ENCODE results near the gene C1QTNF8.
"Not testable (repeated sequence)": the region's sequence is repeated elsewhere in the genome, so short reads cannot be mapped to it uniquely, and the experiment has no call there.

Gene C1QTNF8

DNA sequence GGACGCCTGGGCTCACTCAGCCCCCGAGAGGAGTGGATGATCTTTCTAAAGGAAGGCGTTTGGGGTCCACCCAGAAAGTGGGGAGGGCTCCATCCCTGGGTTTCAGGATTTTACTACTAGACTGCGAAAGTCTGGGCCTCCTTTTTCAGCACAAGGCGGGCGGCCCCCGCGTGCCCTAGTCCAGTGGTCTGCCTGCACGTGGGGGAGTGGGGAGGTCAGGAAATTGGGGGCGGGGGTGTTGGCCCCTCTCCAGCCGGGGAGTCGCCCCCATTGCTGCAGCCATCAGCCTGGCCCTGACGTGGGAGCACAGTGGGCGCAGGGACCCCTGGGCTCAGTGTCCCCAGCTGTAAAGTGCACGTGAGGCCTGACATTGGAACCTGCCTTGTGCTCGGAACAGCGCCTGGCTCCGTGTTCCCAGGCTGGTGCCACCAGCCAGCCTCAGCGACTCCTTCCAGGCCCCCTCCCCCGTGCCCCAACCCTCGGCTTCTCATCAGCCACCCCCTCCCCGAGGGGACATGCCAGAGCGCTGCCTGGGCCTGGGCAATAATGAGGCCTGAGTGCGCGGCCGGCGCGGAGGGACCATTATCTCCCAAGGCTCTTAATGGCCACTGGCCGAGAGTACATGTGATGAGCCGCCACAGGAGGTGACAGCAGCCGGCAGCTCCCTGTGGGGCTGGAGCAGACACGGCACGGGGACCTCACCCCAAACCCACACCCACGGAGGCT, 2.4 kb upstream of the C1QTNF8 start:
- peaks cover under 1% of the 10 kb centered on the region for H3K36me3 Mint-ChIP-seq
- H3K4me1 Mint-ChIP-seq: no peaks in the 10 kb centered on the region
- DNase-seq (ENCODE audit: low spot score in 2 of 2): no peak
- ATAC-seq (ENCODE audit: low read depth): no peak
- peaks cover under 1% of the 10 kb centered on the region for H3K9me3 Mint-ChIP-seq
- no peak overlapping the region for H3K4me3 Mint-ChIP-seq
- no peak overlapping the region for H3K27ac Mint-ChIP-seq
- peaks cover 2% of the 10 kb centered on the region for H3K27me3 Mint-ChIP-seq

DNA sequence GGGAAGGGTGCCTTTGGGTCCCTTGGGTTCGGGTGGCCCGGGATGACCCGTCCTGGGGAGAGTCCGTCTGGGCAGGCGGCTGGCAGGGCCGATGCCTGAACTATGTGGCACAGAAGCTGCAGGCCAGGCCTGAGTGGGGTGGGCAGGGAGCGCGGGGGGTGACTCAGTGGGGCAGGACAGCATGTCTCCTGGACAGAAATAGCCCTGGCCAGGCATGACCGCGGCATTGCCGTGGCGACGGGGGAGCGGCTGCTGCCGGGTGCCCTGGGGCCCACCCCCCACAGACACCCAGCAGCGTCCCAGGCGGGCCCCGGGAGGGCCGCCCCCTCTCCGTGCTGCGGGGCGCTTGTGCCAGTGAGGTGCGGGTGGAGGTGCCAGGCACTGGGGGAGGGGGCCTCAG, 1.8 kb upstream of the C1QTNF8 start:
- peaks cover 2% of the 10 kb centered on the region for H3K9me3 Mint-ChIP-seq
- H3K27me3 Mint-ChIP-seq: peaks cover 2% of the 10 kb centered on the region
- ATAC-seq (ENCODE audit: low read depth) (no peak), DNase-seq (ENCODE audit: low spot score in 2 of 2) (no peak)
- H3K4me1 Mint-ChIP-seq: no peaks in the 10 kb centered on the region
- peaks cover 2% of the 10 kb centered on the region for H3K36me3 Mint-ChIP-seq
- H3K4me3 Mint-ChIP-seq: no peak overlapping the region
- no peak overlapping the region for H3K27ac Mint-ChIP-seq

DNA sequence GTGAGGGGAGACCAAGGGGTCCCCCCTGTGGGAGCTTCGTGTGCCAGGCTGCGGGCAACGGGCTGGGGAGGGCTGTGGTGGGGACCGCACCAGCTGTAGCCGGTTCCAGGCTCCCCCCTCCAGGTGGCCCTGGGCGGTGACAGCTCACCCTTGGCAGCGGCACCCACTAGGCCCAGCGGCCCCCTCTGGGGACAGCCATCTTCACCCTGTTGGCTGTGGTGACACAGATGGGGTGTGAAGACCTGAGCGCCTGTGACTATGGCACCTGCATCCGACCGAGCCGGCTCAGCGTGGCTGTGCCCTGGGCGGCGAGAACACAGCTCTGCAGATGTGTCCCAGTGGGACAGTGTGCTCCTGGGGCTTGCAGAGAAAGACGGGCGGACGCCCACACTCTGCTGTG, 1.1 kb upstream of the C1QTNF8 start:
- H3K9me3 Mint-ChIP-seq: peaks cover 2% of the 10 kb centered on the region
- ATAC-seq (ENCODE audit: low read depth): peak; percentile 38
- no peaks in the 10 kb centered on the region for H3K4me1 Mint-ChIP-seq
- no peak overlapping the region for H3K4me3 Mint-ChIP-seq
- no peak for DNase-seq (ENCODE audit: low spot score in 2 of 2)
- H3K36me3 Mint-ChIP-seq: peaks cover 2% of the 10 kb centered on the region
- H3K27ac Mint-ChIP-seq: no peak overlapping the region
- peaks cover 2% of the 10 kb centered on the region for H3K27me3 Mint-ChIP-seq

DNA sequence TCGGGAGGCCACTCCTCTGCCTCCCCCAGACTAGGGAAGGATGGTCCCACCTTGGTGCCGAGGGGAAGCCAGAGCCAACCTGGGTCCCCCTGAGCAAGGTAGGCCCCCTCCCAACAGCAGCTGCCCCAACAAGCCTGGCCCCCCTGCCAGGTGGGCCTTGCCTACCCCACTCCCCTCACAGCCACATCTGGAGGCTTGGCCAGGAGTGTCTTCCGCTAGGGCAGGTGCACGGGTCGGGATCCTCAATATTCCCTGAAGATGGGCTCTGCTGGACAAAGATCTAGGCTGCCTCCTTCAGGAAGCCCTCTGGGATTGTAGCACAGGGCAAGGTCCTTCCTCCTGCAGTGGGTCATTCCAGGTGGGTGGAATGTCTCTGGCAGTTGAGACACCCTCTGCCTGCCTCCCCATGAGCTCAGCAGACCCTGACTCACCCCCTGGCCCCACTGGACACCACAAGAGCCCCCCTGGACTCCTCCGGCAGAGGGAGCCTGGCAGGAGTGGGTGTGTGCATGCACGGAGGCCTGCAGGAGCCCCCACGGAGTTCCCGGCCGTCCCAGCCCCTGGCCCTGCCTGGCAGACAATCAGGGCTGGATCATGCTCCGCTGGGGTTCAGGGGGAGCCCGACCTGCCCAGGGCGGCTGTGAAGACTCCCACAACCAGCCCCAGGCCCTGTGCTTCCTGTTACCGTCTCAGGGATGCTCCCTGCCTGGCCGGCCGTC, 435 bp downstream of the C1QTNF8 start:
- peaks cover 2% of the 10 kb centered on the region for H3K36me3 Mint-ChIP-seq
- peaks cover 2% of the 10 kb centered on the region for H3K27me3 Mint-ChIP-seq

DNA sequence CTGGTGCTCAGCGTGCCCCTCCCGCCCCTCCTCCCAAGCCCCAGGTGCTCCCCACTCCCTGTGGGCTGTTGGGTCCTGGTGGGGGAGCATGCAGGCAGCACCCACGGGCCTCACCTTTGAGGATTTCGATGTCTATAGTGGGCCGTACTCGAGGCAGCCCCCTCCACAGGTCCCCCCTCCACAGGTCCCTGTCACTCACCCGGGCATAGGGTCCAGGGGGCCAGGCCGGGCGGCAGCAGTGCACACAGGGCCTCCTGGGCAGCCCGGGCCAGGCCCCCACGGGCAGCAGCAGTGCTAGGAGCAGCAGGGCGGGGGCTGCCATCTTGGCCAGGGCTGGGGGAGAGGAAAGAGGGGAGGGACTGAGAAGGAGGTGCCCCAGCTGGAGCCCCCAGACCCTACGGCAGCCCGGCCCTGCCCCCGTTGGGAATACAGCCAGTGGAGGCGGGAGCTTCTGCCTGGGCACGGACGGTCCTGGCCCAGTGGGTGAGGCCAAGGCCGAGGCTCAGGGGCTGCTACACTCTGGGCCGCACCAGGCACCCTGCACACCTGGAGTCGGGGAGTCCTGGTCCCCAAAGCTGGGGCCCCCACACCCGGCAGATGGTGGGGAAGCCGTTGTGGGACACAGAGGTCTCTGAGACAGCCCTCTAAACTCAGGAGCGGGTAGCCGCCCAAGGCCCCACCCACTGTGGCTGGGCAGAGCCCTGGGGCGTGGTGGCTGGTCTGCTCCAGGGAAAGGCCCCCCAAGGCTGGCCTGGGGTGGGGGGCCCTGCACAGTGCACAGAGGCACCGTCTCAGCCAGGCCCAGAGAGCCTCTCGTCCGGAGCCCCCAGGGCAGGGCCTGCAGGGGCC, 1.2 kb downstream of the C1QTNF8 start:
- Mint-ChIP-seq H3K9me3 (peaks cover 2% of the 10 kb centered on the region), H3K4me3 (no peak overlapping the region), H3K4me1 (no peaks in the 10 kb centered on the region), H3K27me3 (peaks cover 2% of the 10 kb centered on the region), H3K27ac (no peak overlapping the region), H3K36me3 (peaks cover 2% of the 10 kb centered on the region)
- ATAC-seq (ENCODE audit: low read depth): no peak
- DNase-seq (ENCODE audit: low spot score in 2 of 2): no peak

More for the DNA sequence above, 435 bp downstream of the C1QTNF8 start:
- Mint-ChIP-seq H3K27ac (no peak overlapping the region), H3K4me3 (no peak overlapping the region), H3K9me3 (peaks cover 2% of the 10 kb centered on the region), H3K4me1 (no peaks in the 10 kb centered on the region)
- no peak for DNase-seq (ENCODE audit: low spot score in 2 of 2)
- no peak for ATAC-seq (ENCODE audit: low read depth)

DNA sequence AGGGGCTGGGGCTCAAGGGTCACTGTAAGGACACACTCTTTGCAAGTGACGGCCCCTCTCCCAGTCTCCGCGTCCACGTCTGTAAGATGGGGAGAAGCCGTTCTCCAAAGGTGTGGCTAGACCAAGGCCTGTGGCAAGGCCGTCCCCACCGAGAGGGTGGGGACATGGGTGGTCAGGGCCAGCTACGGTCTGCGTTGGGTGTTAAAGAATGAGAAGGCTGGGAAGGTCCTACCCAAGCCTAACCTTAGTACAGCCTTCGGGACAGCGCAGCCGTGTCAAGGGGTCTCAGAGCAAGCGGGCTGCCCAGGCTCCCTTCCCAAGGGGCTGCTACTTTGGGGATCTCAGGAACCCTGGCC, 1.9 kb downstream of the C1QTNF8 start:
- ATAC-seq (ENCODE audit: low read depth): no peak
- peaks cover 2% of the 10 kb centered on the region for H3K36me3 Mint-ChIP-seq
- H3K4me3 Mint-ChIP-seq: no peak overlapping the region
- no peak overlapping the region for H3K27ac Mint-ChIP-seq
- H3K4me1 Mint-ChIP-seq: no peaks in the 10 kb centered on the region
- H3K27me3 Mint-ChIP-seq: no peaks in the 10 kb centered on the region
- DNase-seq (ENCODE audit: low spot score in 2 of 2): no peak
- peaks cover 2% of the 10 kb centered on the region for H3K9me3 Mint-ChIP-seq

DNA sequence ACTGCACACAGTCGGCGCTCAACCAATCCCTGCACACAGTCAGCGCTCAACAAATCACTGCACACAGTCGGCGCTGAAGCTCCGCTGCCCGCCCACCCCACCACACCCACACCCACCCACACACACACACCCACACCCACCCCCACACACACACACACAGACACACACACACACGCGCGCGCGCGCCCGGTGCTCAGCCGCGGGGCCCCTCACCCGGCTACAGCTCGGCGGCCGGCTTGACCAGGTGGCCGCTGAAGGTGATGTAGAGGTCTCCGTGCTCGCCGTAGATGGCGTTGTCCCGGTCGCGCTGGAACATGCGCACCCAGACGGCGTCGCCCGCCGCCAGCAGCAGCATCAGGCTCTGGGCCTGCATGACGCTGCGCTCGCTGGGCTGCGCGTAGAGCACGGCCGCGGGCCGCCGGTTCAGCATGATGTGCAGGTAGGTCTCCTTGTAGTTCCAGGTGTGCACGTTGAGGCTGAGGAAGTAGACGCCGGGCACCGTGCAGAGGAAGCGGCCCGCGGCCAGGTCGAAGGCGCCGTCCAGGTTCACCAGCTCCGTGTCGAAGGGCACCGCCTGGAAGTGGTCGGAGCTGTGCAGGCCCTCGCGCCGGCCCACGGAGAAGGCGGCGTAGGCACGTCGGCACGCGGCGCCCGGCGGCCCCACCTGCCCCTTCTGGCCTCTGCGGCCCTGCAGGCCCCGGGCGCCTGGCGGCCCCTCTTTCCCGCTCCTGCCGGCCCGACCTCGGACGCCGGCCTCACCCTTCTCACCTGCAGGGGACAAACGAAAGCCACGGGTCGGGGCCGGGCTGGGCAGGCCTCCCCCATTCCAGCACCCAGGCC, 2.5 kb downstream of the C1QTNF8 start:
- Mint-ChIP-seq H3K27me3 (no peaks in the 10 kb centered on the region), H3K4me1 (no peaks in the 10 kb centered on the region), H3K36me3 (peaks cover 2% of the 10 kb centered on the region), H3K4me3 (no peak overlapping the region), H3K9me3 (peaks cover 2% of the 10 kb centered on the region), H3K27ac (no peak overlapping the region)
- DNase-seq (ENCODE audit: low spot score in 2 of 2) (no peak), ATAC-seq (ENCODE audit: low read depth) (peak; percentile 56)

DNA sequence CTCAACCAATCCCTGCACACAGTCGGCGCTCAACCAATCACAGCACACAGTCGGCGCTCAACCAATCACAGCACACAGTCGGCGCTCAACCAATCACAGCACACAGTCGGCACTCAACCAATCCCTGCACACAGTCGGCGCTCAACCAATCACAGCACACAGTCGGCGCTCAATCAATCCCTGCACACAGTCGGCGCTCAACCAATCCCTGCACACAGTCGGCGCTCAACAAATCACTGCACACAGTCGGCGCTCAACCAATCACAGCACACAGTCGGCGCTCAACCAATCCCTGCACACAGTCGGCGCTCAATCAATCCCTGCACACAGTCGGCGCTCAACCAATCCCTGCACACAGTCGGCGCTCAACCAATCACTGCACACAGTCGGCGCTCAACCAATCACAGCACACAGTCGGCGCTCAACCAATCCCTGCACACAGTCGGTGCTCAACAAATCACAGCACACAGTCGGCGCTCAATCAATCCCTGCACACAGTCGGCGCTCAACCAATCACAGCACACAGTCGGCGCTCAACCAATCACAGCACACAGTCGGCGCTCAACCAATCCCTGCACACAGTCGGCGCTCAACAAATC, 3.3 kb downstream of the C1QTNF8 start:
- H3K4me1 Mint-ChIP-seq; DNase-seq (ENCODE audit: low spot score in 2 of 2); H3K27me3 Mint-ChIP-seq; H3K27ac Mint-ChIP-seq; H3K36me3 Mint-ChIP-seq; H3K9me3 Mint-ChIP-seq; ATAC-seq (ENCODE audit: low read depth); H3K4me3 Mint-ChIP-seq: not testable (repeated sequence)

DNA sequence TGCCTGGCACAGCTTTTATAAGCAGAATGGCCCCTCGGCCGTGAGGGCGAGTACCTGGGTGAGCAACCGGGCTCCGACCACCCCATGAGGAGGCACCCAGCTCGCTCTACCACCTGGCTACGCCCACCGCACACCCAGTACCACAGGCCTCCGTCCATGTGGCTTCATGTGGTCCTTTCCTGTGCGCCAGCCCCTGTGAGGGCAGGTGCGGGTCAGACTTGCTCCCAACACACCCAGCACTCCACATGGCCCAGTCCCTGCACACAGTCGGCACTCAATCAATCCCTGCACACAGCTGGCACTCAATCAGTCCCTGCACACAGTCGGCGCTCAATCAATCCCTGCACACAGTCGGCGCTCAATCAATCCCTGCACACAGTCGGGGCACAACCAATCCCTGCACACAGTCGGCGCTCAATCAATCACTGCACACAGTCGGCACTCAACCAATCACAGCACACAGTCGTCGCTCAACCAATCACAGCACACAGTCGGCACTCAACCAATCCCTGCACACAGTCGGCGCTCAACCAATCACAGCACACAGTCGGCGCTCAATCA, 4.0 kb downstream of the C1QTNF8 start:
- Mint-ChIP-seq H3K27ac (no peak overlapping the region), H3K36me3 (peaks cover 2% of the 10 kb centered on the region), H3K9me3 (peaks cover 2% of the 10 kb centered on the region), H3K27me3 (no peaks in the 10 kb centered on the region), H3K4me1 (no peaks in the 10 kb centered on the region), H3K4me3 (no peak overlapping the region)
- DNase-seq (ENCODE audit: low spot score in 2 of 2) (no peak), ATAC-seq (ENCODE audit: low read depth) (no peak)

DNA sequence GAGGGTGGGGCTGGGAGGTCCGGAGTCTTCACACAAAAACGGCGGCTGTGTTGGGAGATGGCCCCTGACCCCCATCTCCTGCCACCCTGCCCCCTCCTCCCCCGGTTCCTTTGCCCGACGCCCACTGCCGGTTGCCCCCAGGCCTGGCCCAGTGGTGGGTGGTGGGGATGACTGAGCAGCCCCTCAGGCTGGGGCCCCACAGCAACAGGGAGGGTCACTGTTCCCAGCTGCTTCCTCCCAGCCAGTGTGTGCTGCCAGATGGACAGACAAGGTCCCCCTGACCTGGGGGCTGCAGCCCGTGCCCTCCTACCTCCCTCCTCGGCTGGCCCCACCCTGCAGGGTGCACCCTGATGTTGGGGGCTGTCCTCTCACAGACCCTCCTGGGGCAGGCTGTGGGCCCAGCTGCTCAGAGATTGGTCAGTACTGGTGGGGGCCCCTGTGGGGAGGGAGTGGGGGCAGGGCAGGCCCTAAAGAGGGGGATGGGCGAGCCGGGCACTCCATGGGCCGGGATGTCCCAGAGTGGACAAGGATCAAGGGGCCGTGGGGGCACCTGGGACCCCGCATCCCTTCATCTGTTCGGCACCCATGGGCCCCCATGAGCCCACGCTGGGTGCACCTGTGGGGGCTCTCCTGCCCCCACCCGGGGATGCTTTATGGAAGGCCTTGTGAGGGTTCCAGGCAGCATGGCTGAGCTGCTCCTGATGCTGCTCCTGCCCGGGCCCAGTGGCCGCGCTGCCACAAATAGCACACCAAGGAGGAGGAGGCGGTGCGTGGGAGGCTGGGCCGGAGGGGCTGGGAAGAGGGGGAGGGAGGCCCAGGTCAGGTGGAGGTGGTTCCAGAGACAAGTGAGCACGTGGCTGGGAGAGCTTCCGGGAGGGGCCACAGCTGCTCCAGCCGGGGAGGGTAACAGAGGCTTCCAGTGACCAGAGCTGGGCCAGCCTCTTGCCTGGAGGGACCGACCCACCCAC, 5.1 kb downstream of the C1QTNF8 start:
- H3K36me3 Mint-ChIP-seq: peaks cover 2% of the 10 kb centered on the region
- DNase-seq (ENCODE audit: low spot score in 2 of 2): no peak
- no peak for ATAC-seq (ENCODE audit: low read depth)
- no peak overlapping the region for H3K27ac Mint-ChIP-seq
- peaks cover 2% of the 10 kb centered on the region for H3K9me3 Mint-ChIP-seq
- H3K4me1 Mint-ChIP-seq: no peaks in the 10 kb centered on the region
- no peak overlapping the region for H3K4me3 Mint-ChIP-seq
- H3K27me3 Mint-ChIP-seq: no peaks in the 10 kb centered on the region

DNA sequence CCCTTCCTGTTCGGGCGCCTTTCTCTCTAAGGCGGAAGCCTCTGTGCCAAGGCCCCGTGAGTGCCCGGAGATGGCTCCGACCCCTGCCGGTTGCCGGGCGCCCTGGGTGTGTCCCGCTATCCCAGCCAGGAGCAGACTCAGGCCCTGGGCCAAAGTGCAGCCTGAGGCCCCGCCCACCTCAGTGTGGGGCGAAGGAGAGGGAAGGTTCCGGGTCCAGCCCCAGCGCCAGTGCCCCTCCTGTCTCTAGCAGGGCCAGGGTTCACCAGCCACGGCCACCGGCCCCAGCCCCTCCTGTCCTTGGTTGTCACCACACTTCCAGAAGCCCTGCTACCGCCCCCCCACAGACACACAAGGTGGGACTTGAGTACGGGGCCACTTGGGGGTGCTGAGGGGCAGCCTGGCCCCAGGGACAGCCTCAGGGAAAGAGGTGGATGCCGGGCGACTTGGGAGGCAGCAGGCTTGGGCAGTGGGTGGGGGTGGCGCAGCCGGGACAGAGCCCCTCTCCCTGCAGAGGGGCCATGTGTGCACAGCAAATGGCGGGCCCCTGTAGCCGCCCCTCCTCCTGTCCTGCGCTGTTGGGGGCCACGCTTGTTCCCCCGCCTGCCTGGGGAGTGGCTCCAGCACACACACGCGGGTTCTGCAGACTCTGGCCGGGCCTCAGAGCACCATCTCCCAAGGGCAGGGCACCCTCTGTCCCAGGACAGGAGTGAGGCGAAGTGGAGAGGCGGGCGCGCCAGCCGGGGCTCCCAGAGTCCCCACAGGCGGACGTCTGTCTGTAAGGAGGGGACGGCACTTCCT, 6.0 kb downstream of the C1QTNF8 start:
- peaks cover 9% of the 10 kb centered on the region for H3K9me3 Mint-ChIP-seq
- H3K4me3 Mint-ChIP-seq: no peak overlapping the region
- H3K4me1 Mint-ChIP-seq: no peaks in the 10 kb centered on the region
- DNase-seq (ENCODE audit: low spot score in 2 of 2): no peak
- no peak overlapping the region for H3K27ac Mint-ChIP-seq
- ATAC-seq (ENCODE audit: low read depth): no peak
- H3K27me3 Mint-ChIP-seq: no peaks in the 10 kb centered on the region
- H3K36me3 Mint-ChIP-seq: peaks cover 5% of the 10 kb centered on the region

DNA sequence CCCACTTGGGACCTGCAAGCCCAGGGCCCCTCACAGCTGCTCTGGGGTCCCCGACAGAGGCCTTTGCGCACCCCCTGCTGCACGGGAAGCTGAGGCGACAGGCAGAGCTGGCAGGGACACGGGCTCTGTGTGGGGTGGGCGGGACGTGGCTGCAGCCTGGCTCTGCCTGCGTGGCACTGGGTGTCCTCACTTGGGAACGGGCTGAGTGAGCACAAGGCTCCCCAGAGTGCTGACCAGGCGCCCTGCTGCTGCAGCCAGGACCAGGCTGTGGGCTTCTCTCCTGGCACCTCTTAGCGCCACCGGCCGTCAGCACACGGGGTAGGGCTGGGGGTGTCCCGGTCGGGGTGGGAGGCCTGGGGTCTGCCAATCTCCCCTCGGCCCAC, 6.6 kb downstream of the C1QTNF8 start:
- DNase-seq (ENCODE audit: low spot score in 2 of 2) (no peak), ATAC-seq (ENCODE audit: low read depth) (no peak)
- Mint-ChIP-seq H3K27ac (no peak overlapping the region), H3K36me3 (peaks cover 5% of the 10 kb centered on the region), H3K4me3 (no peak overlapping the region), H3K4me1 (no peaks in the 10 kb centered on the region), H3K27me3 (no peaks in the 10 kb centered on the region), H3K9me3 (peaks cover 9% of the 10 kb centered on the region)

All from memory B cell (primary cell).